Naive thymus-derived CD4-positive, alpha-beta T cell (primary cell): ENCODE results near the gene CAMTA1. TPM values are rescaled to one million over a fixed set of nuclear protein-coding genes. Genes with fewer than 3 reads are reported as not detected.

ENCODE experiments used
- ATAC-seq: fragments of 150-1000 bp; cut with Tn5 transposase; 2 replicates; pipeline ENCODE4 v1.10.0; 2021; ENCODE audit warnings: mild to moderate bottlenecking, moderate library complexity
- CTCF ChIA-PET: fragments of 350-600 bp; sonication (Branson Sonifier 250); formaldehyde crosslinking; loops from one replicate; lab custom pipeline; 2021; ENCODE audit warnings: antibody characterized with exemption; lab: Charles Lee
- POLR2A ChIA-PET: fragments of 350-600 bp; sonication (Branson Sonifier 250); formaldehyde crosslinking; loops from one replicate; lab custom pipeline; 2021; ENCODE audit warnings: antibody characterized with exemption, inconsistent platforms; lab: Charles Lee
- DNase-seq, 9 donors: peaks; one replicate each; pipeline versions ENCODE4 v3.0.0 to v3.0.0-alpha.2; 2020 to 2022; ENCODE audit warnings: mixed read lengths in 1 of 9
- H3K27ac ChIP-seq: one replicate; pipeline ENCODE4 v1.7.0; 2013; ENCODE audit warnings: mild to moderate bottlenecking, low read depth, low read length, moderate library complexity
- H3K27me3 ChIP-seq, 2 donors: one replicate each; pipeline ENCODE4 v1.7.0; 2013; ENCODE audit warnings: low read length in 2 of 2, mild to moderate bottlenecking in 2 of 2, moderate library complexity in 2 of 2; ENCODE audit not compliant: control insufficient read depth in 2 of 2, insufficient read depth in 2 of 2
- H3K36me3 ChIP-seq, 3 experiments: 1 replicate in 2 of 3; 2 replicates in 1 of 3; pipeline ENCODE4 v1.7.0; 2013; ENCODE audit warnings: low read length in 3 of 3, mild to moderate bottlenecking in 3 of 3, moderate library complexity in 1 of 3; ENCODE audit not compliant: insufficient read depth in 3 of 3, control insufficient read depth in 2 of 3
- H3K4me1 ChIP-seq, 2 donors: one replicate each; pipeline ENCODE4 v1.7.0; 2013; ENCODE audit warnings: low read length in 2 of 2, mild to moderate bottlenecking in 2 of 2, moderate library complexity in 1 of 2; ENCODE audit not compliant: control insufficient read depth in 2 of 2, insufficient read depth in 2 of 2
- H3K4me3 ChIP-seq: 2 replicates; pipeline ENCODE4 v1.7.0; 2013; ENCODE audit warnings: mild to moderate bottlenecking, low read length
- H3K9me3 ChIP-seq, 3 experiments: 1 replicate in 2 of 3; 2 replicates in 1 of 3; pipeline ENCODE4 v1.7.0; 2013; ENCODE audit warnings: low read length in 3 of 3; ENCODE audit not compliant: control insufficient read depth in 2 of 3
- H3K27ac Mint-ChIP-seq, 9 donors: one replicate each; pipeline ENCODE4 v1.8.0; 2020 to 2022; ENCODE audit warnings: mixed read lengths in 9 of 9, mild to moderate bottlenecking in 8 of 9, moderate library complexity in 5 of 9, inconsistent platforms in 2 of 9
- H3K27me3 Mint-ChIP-seq, 5 donors: one replicate each; pipeline ENCODE4 v1.8.0; 2021 to 2022; ENCODE audit warnings: mixed read lengths in 5 of 5, mild to moderate bottlenecking in 1 of 5
- H3K36me3 Mint-ChIP-seq, 5 donors: one replicate each; pipeline ENCODE4 v1.8.0; 2020 to 2022; ENCODE audit warnings: mixed read lengths in 5 of 5, mild to moderate bottlenecking in 3 of 5, inconsistent platforms in 1 of 5
- H3K4me1 Mint-ChIP-seq, 7 donors: one replicate each; pipeline ENCODE4 v1.8.0; 2020 to 2022; ENCODE audit warnings: mixed read lengths in 7 of 7, mild to moderate bottlenecking in 3 of 7, inconsistent platforms in 1 of 7
- H3K4me3 Mint-ChIP-seq, 10 donors: one replicate each; pipeline ENCODE4 v1.8.0; 2020 to 2022; ENCODE audit warnings: mild to moderate bottlenecking in 10 of 10, mixed read lengths in 10 of 10, moderate library complexity in 6 of 10, inconsistent platforms in 2 of 10
- H3K9me3 Mint-ChIP-seq, 11 donors: one replicate each; pipeline ENCODE4 v1.8.0; 2020 to 2022; ENCODE audit warnings: mixed read lengths in 11 of 11, mild to moderate bottlenecking in 4 of 11, inconsistent platforms in 1 of 11, moderate library complexity in 1 of 11
- intact Hi-C, 2 donors: fragments of 100-400 bp; cut with micrococcal nuclease; formaldehyde crosslinking; loops; one replicate each; pipeline ENCODE4 v1.15.1; 2023
- polyA plus RNA-seq, 2 donors: library from polyadenylated mRNA; unstranded; fragments of 300-500 nt; fragmentation: Illumina TruSeq; gene quantifications; one replicate each; pipeline ENCODE4 v1.2.3, GENCODE V29; 2021
- total RNA-seq, 6 experiments: library from RNA in 5 of 6; stranded (reverse) in 5 of 6; gene quantifications; 1 replicate in 5 of 6; 2 replicates in 1 of 6; pipeline ENCODE4 v1.2.3 and lab custom pipeline; 2021 to 2026

The CAMTA1 gene
- total and polyA plus RNA-seq, 7 experiments from 2014 or later, result 38.1 to 68.6 (median 42.6) TPM

DNA sequence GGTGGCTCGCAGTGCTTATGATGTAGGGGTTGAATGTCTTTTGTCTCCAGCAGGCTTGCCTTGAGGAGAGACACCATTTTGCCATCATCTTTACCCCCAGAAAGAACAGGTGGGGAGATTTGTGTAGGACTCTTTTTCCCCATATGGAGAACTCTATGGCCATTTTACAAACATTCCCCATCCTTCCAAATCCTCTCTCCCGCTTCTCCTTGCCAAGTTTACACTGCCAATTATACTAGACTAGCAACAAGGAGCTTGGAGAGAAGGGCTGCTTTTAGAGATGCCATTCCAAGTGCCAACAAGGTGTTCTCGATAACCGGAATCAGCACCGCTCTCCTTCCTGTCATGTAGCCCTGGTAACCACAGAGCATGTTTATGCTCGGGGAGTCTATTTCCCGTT, 233.1 kb downstream of the CAMTA1 start:
- Mint-ChIP-seq H3K4me1 (no peaks in the 10 kb centered on the region), H3K4me3 (no peak overlapping the region), H3K9me3 (no peaks in the 10 kb centered on the region), H3K27ac (no peak overlapping the region), H3K27me3 (peaks cover 0 to 29% (median 5%) of the 10 kb centered on the region in 5 donors), H3K36me3 (no peaks in the 10 kb centered on the region)
- H3K27ac ChIP-seq, result no peak overlapping the region
- no peak for ATAC-seq
- H3K9me3 ChIP-seq, result no peaks in the 10 kb centered on the region
- no peak overlapping the region for H3K4me3 ChIP-seq
- no peak for DNase-seq
- H3K4me1 ChIP-seq, result no peaks in the 10 kb centered on the region
- intact Hi-C loops, result no loop called here
- no peaks in the 10 kb centered on the region for H3K36me3 ChIP-seq
- no peaks in the 10 kb centered on the region for H3K27me3 ChIP-seq
- CTCF ChIA-PET, result no interaction called here
- POLR2A ChIA-PET, result no interaction called here

DNA sequence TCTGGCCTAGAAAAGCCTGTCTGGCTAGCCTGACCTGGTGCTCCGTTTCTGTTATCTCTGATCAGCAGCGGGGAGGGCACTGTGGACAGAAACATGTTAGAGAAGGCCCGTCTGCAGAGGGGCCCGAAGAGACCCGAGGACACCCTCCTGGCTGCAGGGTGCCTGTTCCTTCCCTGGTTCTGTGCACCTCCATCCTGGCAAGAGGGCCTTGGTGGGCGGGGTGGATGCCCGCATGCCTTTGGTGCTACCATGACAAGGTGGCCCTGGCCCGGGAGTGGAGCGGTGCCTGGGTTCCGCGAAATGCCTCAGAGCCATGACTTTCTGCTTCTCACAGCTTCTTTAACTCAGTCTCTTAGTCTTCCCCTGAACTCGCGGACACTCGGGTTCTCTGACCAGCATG, 233.6 kb downstream of the CAMTA1 start:
- DNase-seq (no peak), ATAC-seq (no peak)
- no peak overlapping the region for H3K4me3 ChIP-seq
- POLR2A ChIA-PET, result no interaction called here
- Mint-ChIP-seq H3K27ac (no peak overlapping the region), H3K36me3 (no peaks in the 10 kb centered on the region), H3K9me3 (no peaks in the 10 kb centered on the region), H3K4me3 (no peak overlapping the region), H3K4me1 (no peaks in the 10 kb centered on the region), H3K27me3 (peaks cover 0 to 29% (median 5%) of the 10 kb centered on the region in 5 donors)
- CTCF ChIA-PET, result no interaction called here
- H3K9me3 ChIP-seq, result no peaks in the 10 kb centered on the region
- H3K27me3 ChIP-seq, result no peaks in the 10 kb centered on the region
- no peaks in the 10 kb centered on the region for H3K36me3 ChIP-seq
- H3K27ac ChIP-seq, result no peak overlapping the region
- no peaks in the 10 kb centered on the region for H3K4me1 ChIP-seq
- intact Hi-C loops, result no loop called here

DNA sequence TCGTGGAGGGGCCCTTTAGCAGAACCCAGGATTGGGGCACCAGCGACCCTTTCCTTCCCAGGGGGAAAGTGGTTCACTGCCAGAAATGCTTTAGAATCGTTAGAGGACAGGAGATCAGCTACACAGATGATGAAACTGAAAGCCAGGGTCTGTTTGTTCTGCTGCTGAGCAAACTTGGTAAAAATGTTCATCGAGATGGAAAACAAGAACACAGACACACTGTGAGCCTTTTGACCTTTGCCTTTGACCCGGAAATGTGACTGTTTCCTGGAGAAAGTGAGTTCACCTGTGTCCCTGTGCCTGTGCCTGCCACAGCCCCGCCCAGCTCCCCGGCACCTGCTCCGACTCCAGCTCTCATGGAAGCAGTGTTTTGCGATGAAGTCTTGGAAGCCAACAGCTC, 234.3 kb downstream of the CAMTA1 start:
- no peaks in the 10 kb centered on the region for H3K4me1 ChIP-seq
- no peak overlapping the region for H3K27ac ChIP-seq
- intact Hi-C loops, result no loop called here
- no peak for ATAC-seq
- ChIA-PET POLR2A (no interaction called here), CTCF (no interaction called here)
- no peaks in the 10 kb centered on the region for H3K27me3 ChIP-seq
- no peak overlapping the region for H3K4me3 Mint-ChIP-seq
- no peak for DNase-seq
- peaks cover 0 to 29% (median 5%) of the 10 kb centered on the region in 5 donors for H3K27me3 Mint-ChIP-seq
- H3K27ac Mint-ChIP-seq, result no peak overlapping the region
- no peak overlapping the region for H3K4me3 ChIP-seq
- H3K9me3 Mint-ChIP-seq, result no peaks in the 10 kb centered on the region
- no peaks in the 10 kb centered on the region for H3K36me3 Mint-ChIP-seq
- no peaks in the 10 kb centered on the region for H3K9me3 ChIP-seq
- no peaks in the 10 kb centered on the region for H3K4me1 Mint-ChIP-seq
- no peaks in the 10 kb centered on the region for H3K36me3 ChIP-seq

DNA sequence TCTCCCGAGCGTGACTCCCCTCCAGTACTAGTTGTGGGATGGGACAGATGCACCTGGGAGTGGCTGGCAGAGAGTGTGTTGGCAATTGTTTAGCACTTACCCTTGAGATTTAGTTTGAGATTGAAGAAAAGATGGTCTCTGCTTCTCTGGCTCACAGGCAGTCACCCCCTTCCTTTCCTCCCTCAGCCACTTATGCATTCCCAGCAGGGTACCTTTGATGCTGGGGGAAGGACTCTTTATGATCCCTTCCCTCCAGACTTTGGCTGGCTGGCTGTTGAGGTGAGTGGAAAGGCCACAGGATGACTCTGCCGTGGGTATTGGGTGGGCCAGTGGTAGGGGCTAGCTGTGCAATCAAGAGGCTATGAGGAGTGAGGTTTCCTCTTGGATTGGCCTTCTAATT, 236.8 kb downstream of the CAMTA1 start:
- DNase-seq (no peak), ATAC-seq (no peak)
- ChIA-PET CTCF (no interaction called here), POLR2A (no interaction called here)
- H3K36me3 ChIP-seq, result no peaks in the 10 kb centered on the region
- no peak overlapping the region for H3K27ac Mint-ChIP-seq
- no peak overlapping the region for H3K4me3 ChIP-seq
- H3K4me3 Mint-ChIP-seq, result no peak overlapping the region
- H3K36me3 Mint-ChIP-seq, result no peaks in the 10 kb centered on the region
- no peaks in the 10 kb centered on the region for H3K9me3 Mint-ChIP-seq
- H3K27me3 Mint-ChIP-seq, result peaks cover 0 to 22% (median 5%) of the 10 kb centered on the region in 5 donors
- intact Hi-C loops, result no loop called here
- H3K4me1 Mint-ChIP-seq, result no peaks in the 10 kb centered on the region
- H3K4me1 ChIP-seq, result no peaks in the 10 kb centered on the region
- no peaks in the 10 kb centered on the region for H3K9me3 ChIP-seq
- no peaks in the 10 kb centered on the region for H3K27me3 ChIP-seq
- H3K27ac ChIP-seq, result no peak overlapping the region

DNA sequence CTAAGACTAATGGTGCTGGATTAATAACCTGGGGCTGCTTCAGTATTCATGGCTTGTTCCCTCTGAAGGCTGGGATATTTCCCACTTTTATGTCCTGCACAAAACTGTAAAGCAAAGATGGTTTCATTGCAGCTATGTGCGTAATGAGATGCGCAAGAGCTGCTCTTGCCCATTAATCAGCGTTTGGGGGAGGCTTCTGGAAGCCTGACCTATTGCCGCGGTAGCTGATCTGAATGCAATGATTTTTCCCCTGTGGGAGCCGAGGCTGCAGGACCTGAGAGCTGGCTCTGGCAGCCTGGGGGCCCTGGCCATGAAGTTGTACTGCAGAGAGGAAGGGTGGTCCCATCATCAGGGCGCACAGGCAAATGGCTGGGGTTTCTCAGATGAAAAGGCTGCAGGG, 239.8 kb downstream of the CAMTA1 start:
- intact Hi-C loops, result no loop called here
- ATAC-seq, result no peak
- Histone ChIP-seq H3K4me1 (no peaks in the 10 kb centered on the region), H3K27ac (no peak overlapping the region), H3K4me3 (no peak overlapping the region), H3K36me3 (no peaks in the 10 kb centered on the region), H3K9me3 (no peaks in the 10 kb centered on the region), H3K27me3 (no peaks in the 10 kb centered on the region)
- Mint-ChIP-seq H3K4me3 (no peak overlapping the region), H3K27me3 (peaks cover 0 to 15% (median 5%) of the 10 kb centered on the region in 5 donors), H3K27ac (no peak overlapping the region), H3K36me3 (no peaks in the 10 kb centered on the region), H3K9me3 (no peaks in the 10 kb centered on the region), H3K4me1 (no peaks in the 10 kb centered on the region)
- DNase-seq, result no peak
- POLR2A ChIA-PET, result no interaction called here
- CTCF ChIA-PET, result no interaction called here

DNA sequence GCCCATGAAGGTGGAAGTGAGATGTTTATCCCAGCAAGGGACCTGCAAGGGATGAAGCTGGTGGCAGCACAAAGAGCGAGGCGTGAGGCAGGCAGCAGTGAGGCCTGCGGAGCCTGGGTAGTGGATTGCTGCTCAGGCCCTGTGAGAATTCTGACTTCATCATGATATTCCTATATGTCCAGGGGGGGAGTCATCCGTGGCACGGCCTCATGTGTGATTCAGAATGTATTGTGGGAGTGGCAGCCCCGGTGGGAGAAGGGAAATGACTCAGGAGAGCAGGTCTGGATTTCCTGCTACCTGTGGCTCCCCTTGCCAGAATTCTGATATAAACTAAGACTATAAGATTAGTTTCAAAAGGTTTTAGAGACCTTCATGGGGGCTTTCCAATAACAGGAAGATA, 240.9 kb downstream of the CAMTA1 start:
- DNase-seq (no peak), ATAC-seq (no peak)
- CTCF ChIA-PET, result no interaction called here
- no peaks in the 10 kb centered on the region for H3K36me3 ChIP-seq
- Mint-ChIP-seq H3K36me3 (no peaks in the 10 kb centered on the region), H3K27me3 (peaks cover 0 to 10% (median 5%) of the 10 kb centered on the region in 5 donors), H3K4me1 (no peaks in the 10 kb centered on the region), H3K4me3 (no peak overlapping the region), H3K9me3 (peaks cover 0 to 3% (median 0%) of the 10 kb centered on the region in 11 donors), H3K27ac (no peak overlapping the region)
- no peaks in the 10 kb centered on the region for H3K27me3 ChIP-seq
- POLR2A ChIA-PET, result no interaction called here
- H3K27ac ChIP-seq, result no peak overlapping the region
- no peaks in the 10 kb centered on the region for H3K4me1 ChIP-seq
- intact Hi-C loops, result no loop called here
- H3K4me3 ChIP-seq, result no peak overlapping the region
- H3K9me3 ChIP-seq, result no peaks in the 10 kb centered on the region

DNA sequence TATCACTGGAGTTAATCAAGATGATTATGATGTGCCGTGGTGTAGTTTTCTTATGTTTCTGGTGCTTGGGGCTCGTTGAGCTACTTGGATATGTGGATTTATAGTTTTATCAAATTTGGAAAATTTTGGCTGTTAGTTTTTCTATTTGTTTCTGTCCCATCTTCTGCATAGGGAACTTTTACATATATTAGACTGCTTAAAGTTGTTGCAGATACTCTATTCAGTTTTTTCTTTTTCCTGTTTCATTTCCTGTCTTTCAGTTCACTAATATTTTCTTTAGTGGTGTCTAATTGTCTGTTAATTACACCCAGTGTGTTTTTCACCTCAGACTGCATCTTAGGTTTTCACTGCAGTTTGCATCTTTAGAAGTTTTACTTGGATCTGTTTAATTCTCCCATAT, 247.7 kb downstream of the CAMTA1 start:
- Histone ChIP-seq H3K4me1 (no peaks in the 10 kb centered on the region), H3K27ac (no peak overlapping the region), H3K27me3 (no peaks in the 10 kb centered on the region), H3K4me3 (no peak overlapping the region), H3K9me3 (no peaks in the 10 kb centered on the region), H3K36me3 (no peaks in the 10 kb centered on the region)
- Mint-ChIP-seq H3K27me3 (peaks cover 0 to 22% (median 7%) of the 10 kb centered on the region in 5 donors), H3K27ac (no peak overlapping the region), H3K9me3 (peaks cover 0 to 37% (median 16%) of the 10 kb centered on the region in 11 donors), H3K4me3 (no peak overlapping the region), H3K4me1 (no peaks in the 10 kb centered on the region), H3K36me3 (peaks cover 0 to 19% (median 0%) of the 10 kb centered on the region in 5 donors)
- ChIA-PET CTCF (no interaction called here), POLR2A (no interaction called here)
- no peak for DNase-seq
- no peak for ATAC-seq
- intact Hi-C loops, result no loop called here
